PC-9 (cell line): Measurements from ENCODE around the gene RAPGEF1.

Experiments used
- CTCF ChIP-seq: fragments of 200-600 bp; sonication (generic); conservative IDR thresholded peaks from 2 replicates; pipeline ENCODE4 v1.6.1; 2017; ENCODE audit warnings: mixed run types, antibody characterized with exemption, mild to moderate bottlenecking, moderate library complexity
- EZH2 ChIP-seq: fragments of 200-600 bp; sonication (generic); IDR thresholded peaks from 2 replicates; pipeline ENCODE4 v1.8.0; 2017; ENCODE audit warnings: antibody characterized with exemption, low read depth

- TF ChIP-seq CTCF (no peak), EZH2 (no peak)
Observed at GRCh38 chr9:131554087-131554842, 185.6 kb downstream of the RAPGEF1 start.
